Measurements from ENCODE around the gene PASK. TPM values are rescaled to one million over a fixed set of nuclear protein-coding genes. Genes with fewer than 3 reads are reported as not detected.

PASK gene
- polyA plus RNA-seq, 1 experiment, result 2.0 TPM

DNA sequence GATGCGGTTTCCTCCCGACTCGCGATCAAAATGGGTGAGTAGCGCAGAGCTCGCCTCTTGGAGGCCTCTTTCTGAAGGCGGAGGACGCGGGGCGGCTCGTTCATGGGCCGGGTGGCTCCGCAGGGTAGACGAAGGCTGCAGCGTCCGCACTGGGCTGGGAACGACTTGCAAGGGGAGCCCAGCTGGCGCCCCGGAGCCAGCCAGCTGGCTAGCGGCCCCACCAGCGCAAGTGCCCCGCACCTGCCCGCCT is 328 bp upstream of the PASK start:
- Histone ChIP-seq H3K27me3 (ENCODE audit: control insufficient read depth, insufficient read depth, low read length) (no peaks in the 10 kb centered on the region), H3K9me3 (ENCODE audit: control insufficient read depth, insufficient read depth, low read length) (no peaks in the 10 kb centered on the region; the same call in 1 of the 2 replicates), H3K4me3 (ENCODE audit: low read depth, low read length) (peak overlapping the region; percentile 91), H3K27ac (ENCODE audit: low read depth, low read length) (no peak overlapping the region)
- POLR2A ChIA-PET, result interaction anchor here (0.7 to 1.2 kb wide), 2 partner anchors 47 to 228 kb away, joined by 3 read pairs; partner anchors contain the start of gene MTERF4
- CTCF ChIA-PET, result no interaction called here
- TF ChIP-seq, protein P1, sequence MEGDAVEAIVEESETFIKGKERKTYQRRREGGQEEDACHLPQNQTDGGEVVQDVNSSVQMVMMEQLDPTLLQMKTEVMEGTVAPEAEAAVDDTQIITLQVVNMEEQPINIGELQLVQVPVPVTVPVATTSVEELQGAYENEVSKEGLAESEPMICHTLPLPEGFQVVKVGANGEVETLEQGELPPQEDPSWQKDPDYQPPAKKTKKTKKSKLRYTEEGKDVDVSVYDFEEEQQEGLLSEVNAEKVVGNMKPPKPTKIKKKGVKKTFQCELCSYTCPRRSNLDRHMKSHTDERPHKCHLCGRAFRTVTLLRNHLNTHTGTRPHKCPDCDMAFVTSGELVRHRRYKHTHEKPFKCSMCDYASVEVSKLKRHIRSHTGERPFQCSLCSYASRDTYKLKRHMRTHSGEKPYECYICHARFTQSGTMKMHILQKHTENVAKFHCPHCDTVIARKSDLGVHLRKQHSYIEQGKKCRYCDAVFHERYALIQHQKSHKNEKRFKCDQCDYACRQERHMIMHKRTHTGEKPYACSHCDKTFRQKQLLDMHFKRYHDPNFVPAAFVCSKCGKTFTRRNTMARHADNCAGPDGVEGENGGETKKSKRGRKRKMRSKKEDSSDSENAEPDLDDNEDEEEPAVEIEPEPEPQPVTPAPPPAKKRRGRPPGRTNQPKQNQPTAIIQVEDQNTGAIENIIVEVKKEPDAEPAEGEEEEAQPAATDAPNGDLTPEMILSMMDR (IDR thresholded peaks at IDR 0.05; ENCODE audit: low read depth, low read length), result no peak
- DNase-seq (ENCODE audit: low read depth, low spot score), result no peak

DNA sequence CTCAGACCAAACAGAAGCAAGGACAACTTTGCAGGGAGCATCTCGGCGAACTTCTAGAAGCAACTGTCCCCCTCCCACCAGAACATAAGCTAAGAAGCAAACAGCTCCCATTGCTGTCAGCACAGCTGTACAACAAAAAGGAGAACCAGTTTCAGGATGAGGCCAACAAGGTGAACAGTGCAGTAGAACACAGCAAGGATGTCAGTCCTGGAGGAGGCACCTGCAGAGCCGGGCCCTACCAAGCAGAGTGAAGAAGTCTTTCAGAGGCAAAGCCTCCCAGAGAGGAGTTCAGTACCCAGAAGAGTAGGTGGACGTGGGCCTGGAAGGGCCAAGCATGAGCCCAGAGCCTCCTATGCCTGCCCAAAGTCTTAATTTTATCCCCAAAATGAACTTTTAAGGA is 1.0 kb downstream of the PASK start:
- TF ChIP-seq, protein P1 (IDR thresholded peaks at IDR 0.05; ENCODE audit: low read depth, low read length), result no peak
- no peaks in the 10 kb centered on the region for H3K27me3 ChIP-seq (ENCODE audit: control insufficient read depth, insufficient read depth, low read length)
- H3K9me3 ChIP-seq (ENCODE audit: control insufficient read depth, insufficient read depth, low read length), result no peaks in the 10 kb centered on the region; the same call in 1 of the 2 replicates
- ChIA-PET POLR2A (no interaction called here), CTCF (no interaction called here)
- no peak overlapping the region for H3K27ac ChIP-seq (ENCODE audit: low read depth, low read length)
- peak overlapping the region; percentile 91 for H3K4me3 ChIP-seq (ENCODE audit: low read depth, low read length)
- DNase-seq (ENCODE audit: low read depth, low spot score), result no peak

GRCh38 chr2:241147336-241147735 is 1.9 kb downstream of the PASK start:
- TF ChIP-seq, protein P1 (IDR thresholded peaks at IDR 0.05; ENCODE audit: low read depth, low read length), result no peak
- DNase-seq (ENCODE audit: low read depth, low spot score), result no peak
- Histone ChIP-seq H3K9me3 (ENCODE audit: control insufficient read depth, insufficient read depth, low read length) (no peaks in the 10 kb centered on the region; the same call in 1 of the 2 replicates), H3K27ac (ENCODE audit: low read depth, low read length) (no peak overlapping the region), H3K4me3 (ENCODE audit: low read depth, low read length) (no peak overlapping the region), H3K27me3 (ENCODE audit: control insufficient read depth, insufficient read depth, low read length) (no peaks in the 10 kb centered on the region)
- CTCF ChIA-PET, result no interaction called here
- POLR2A ChIA-PET, result no interaction called here

DNA sequence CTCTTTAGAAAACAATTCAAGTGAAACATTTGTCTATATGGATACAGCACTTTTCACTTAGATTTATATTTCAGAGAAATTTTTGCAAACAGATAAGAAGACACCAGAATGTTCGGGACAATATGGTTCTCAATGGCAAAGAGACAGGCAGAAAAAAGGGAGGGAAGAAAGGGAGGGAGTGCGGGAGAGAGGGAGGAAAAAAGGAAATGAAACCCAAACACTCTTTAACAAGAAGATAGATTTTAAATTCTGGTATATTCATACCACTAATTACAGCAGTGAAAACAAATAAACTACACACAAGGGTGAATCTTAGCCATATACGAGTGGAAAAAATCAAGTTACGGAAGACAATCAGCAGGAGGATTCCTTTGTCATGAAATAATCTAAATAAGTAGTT is 3.0 kb downstream of the PASK start:
- TF ChIP-seq, protein P1 (IDR thresholded peaks at IDR 0.05; ENCODE audit: low read depth, low read length), result no peak
- Histone ChIP-seq H3K27ac (ENCODE audit: low read depth, low read length) (no peak overlapping the region), H3K9me3 (ENCODE audit: control insufficient read depth, insufficient read depth, low read length) (no peaks in the 10 kb centered on the region; the same call in 1 of the 2 replicates), H3K4me3 (ENCODE audit: low read depth, low read length) (no peak overlapping the region), H3K27me3 (ENCODE audit: control insufficient read depth, insufficient read depth, low read length) (no peaks in the 10 kb centered on the region)
- CTCF ChIA-PET, result interaction anchor here (1.1 kb wide), 1 partner anchor 232 kb away, joined by 4 read pairs; no protein-coding TSS in a partner anchor
- POLR2A ChIA-PET, result no interaction called here
- no peak for DNase-seq (ENCODE audit: low read depth, low spot score)

DNA sequence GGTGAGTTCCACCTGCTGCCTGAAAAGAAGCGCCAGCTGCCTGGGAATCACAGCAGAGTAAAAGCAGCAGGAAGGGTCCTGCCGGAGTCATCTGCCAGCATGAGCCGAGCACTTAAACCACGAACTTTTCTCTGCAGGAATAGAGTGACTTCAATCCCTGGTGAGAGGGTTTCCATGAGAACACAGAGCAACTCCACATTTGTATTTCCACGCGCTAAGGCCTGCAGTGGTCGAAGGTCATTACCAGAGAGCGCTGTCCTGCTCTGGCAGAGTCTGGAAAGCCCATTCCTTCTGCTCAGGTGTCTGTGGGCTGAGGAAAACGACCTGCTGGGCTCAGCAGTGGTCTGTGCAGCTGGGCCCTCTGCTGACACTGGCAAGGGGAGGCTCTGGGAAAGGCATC is 6.7 kb downstream of the PASK start:
- TF ChIP-seq, protein P1 (IDR thresholded peaks at IDR 0.05; ENCODE audit: low read depth, low read length), result no peak
- ChIA-PET POLR2A (no interaction called here), CTCF (no interaction called here)
- Histone ChIP-seq H3K4me3 (ENCODE audit: low read depth, low read length) (no peak overlapping the region), H3K27me3 (ENCODE audit: control insufficient read depth, insufficient read depth, low read length) (no peaks in the 10 kb centered on the region), H3K9me3 (ENCODE audit: control insufficient read depth, insufficient read depth, low read length) (no peaks in the 10 kb centered on the region), H3K27ac (ENCODE audit: low read depth, low read length) (no peak overlapping the region)
- DNase-seq (ENCODE audit: low read depth, low spot score), result no peak
